OCI-LY1 (cell line): ENCODE measurements around the gene EFHC1.

ENCODE experiments used
- CTCF ChIP-seq: fragments of 200-600 bp; sonication (generic), shearing (Covaris generic); IDR thresholded peaks from 2 replicates; pipeline ENCODE4 v1.5.1; 2017; ENCODE audit warnings: mild to moderate bottlenecking, antibody characterized with exemption, low read length, moderate library complexity, mixed read lengths
- EZH2 ChIP-seq: fragments of 200-600 bp; sonication (generic), shearing (Covaris generic); IDR thresholded peaks from 2 replicates; pipeline ENCODE4 v1.8.0; 2017; ENCODE audit warnings: borderline replicate concordance, mixed run types, mild to moderate bottlenecking, antibody characterized with exemption, low read length, moderate library complexity, mixed read lengths

GRCh38 chr6:52518279-52518945 is 98.3 kb downstream of the EFHC1 start:
- TF ChIP-seq CTCF = no peak
- TF ChIP-seq EZH2 = no peak
